Body of pancreas (tissue), 4 donors: ENCODE data around the gene HEY2. TPM values are rescaled to one million over a fixed set of nuclear protein-coding genes. Genes with fewer than 3 reads are reported as not detected.

Experiments used
- ATAC-seq: fragments of 150-250 bp; one replicate; pipeline ENCODE4 v1.9.1; 2016
- DNase-seq, 4 donors: peaks; one replicate each; pipeline ENCODE4 v3.0.0-alpha.2; 2019
- H3K27ac ChIP-seq, 4 donors: fragments of 200-600 bp; sonication (generic); 1 replicate in 3 of 4; 2 replicates in 1 of 4; pipeline versions ENCODE4 v1.5.1 to v1.6.1; 2016 to 2019; ENCODE audit warnings: mild to moderate bottlenecking in 1 of 4, mixed read lengths in 1 of 4, moderate library complexity in 1 of 4
- H3K27me3 ChIP-seq, 2 donors: fragments of 200-600 bp; sonication (generic); one replicate each; pipeline ENCODE4 v1.6.0; 2016; ENCODE audit warnings: mild to moderate bottlenecking in 1 of 2
- H3K36me3 ChIP-seq, 2 donors: fragments of 200-600 bp; sonication (generic); replicated peaks in 1 of 2; 2 replicates each; pipeline ENCODE4 v1.5.1; 2016; ENCODE audit warnings: low read depth in 2 of 2; ENCODE audit not compliant: insufficient read depth in 1 of 2
- H3K4me1 ChIP-seq: fragments of 200-600 bp; sonication (generic); one replicate; pipeline ENCODE4 v1.6.0; 2016
- H3K4me3 ChIP-seq, 2 donors: fragments of 200-600 bp; sonication (generic); 1 replicate in 1 of 2; 2 replicates in 1 of 2; pipeline ENCODE4 v1.5.1; 2016 to 2019
- H3K9me3 ChIP-seq, 3 donors: fragments of 200-600 bp; sonication (generic); 1 replicate in 2 of 3; 2 replicates in 1 of 3; pipeline ENCODE4 v1.5.1; 2016
- CTCF ChIP-seq, 7 experiments: fragments of 450-650 bp in 4 of 7; fragments of 200-600 bp in 3 of 7; sonication (generic) in 3 of 7; IDR thresholded peaks; one replicate each; pipeline ENCODE4 v1.5.1; 2016 to 2019; ENCODE audit warnings: antibody characterized with exemption in 7 of 7
- POLR2A ChIP-seq, 3 donors: fragments of 450-650 bp; IDR thresholded peaks; one replicate each; pipeline ENCODE4 v1.6.1; 2016; ENCODE audit warnings: antibody characterized with exemption in 3 of 3, mild to moderate bottlenecking in 2 of 3
- WGBS, 2 donors: methylation state at CpG; one replicate each; pipeline ENCODE4 v1.1.5; 2017; 5-methylcytosine and 5-hydroxymethylcytosine counted together
- intact Hi-C: fragments of 100-400 bp; cut with DNase I; formaldehyde crosslinking; loops from one replicate; pipeline ENCODE4 v1.15.1; 2023
- total RNA-seq, 2 donors: library from RNA; depleted of rRNA; stranded (reverse); fragments of >200 nt; gene quantifications; one replicate each; pipeline ENCODE4 v1.1.0, GENCODE V29; 2016

Gene HEY2
- total RNA-seq, 2 donors from 2014 or later = 2.6 to 7.3 TPM

- no peaks in the 10 kb centered on the region for H3K36me3 ChIP-seq
- peaks cover 24% of the 10 kb centered on the region for H3K4me1 ChIP-seq
- no peak for ATAC-seq
- H3K27ac ChIP-seq = no peak overlapping the region
- DNase-seq = no peak
- intact Hi-C loops = no loop called here
- no peaks in the 10 kb centered on the region for H3K27me3 ChIP-seq
- no peak overlapping the region for H3K4me3 ChIP-seq
- no peak for TF ChIP-seq CTCF (IDR thresholded peaks at IDR 0.05)
- TF ChIP-seq POLR2A (IDR thresholded peaks at IDR 0.05) = no peak
- no peaks in the 10 kb centered on the region for H3K9me3 ChIP-seq
These were observed 59.2 kb downstream of the HEY2 start for GRCh38 chr6:125808591-125808990.

DNA sequence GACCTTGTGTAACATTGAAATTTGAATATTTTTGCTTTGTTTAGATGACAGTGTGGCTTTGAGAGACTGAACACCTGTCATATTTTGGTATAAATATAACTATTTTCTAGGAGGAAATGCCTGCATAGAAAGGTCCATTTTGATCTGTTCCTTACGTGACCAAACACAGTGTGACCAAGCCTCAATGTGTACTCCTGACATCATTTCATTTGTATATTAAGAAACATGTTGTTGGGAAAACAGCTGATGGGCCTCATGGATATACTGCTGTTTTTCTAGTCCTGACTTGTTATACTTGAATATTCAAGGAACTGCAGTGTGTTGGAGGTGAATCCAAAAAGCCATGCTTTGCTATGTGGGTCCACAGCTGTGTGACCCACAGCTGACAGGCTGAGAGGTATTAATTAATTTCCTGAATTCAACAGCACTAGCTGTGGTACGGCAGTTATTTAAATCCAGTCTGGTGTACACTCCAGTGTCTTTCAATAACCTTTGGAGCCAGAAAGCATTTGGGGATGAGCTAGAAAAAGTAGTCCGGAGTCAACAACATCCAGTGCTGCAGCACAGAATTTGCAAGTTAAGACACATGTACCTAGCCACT lies 60.2 kb downstream of the HEY2 start:
- no peaks in the 10 kb centered on the region for H3K27me3 ChIP-seq
- H3K36me3 ChIP-seq = no peaks in the 10 kb centered on the region
- DNase-seq = no peak
- H3K4me3 ChIP-seq = no peak overlapping the region
- WGBS, 2 donors = 86 to 87% methylated on average over 3 of the region's 3 CpGs
- TF ChIP-seq CTCF (IDR thresholded peaks at IDR 0.05) (no peak), POLR2A (IDR thresholded peaks at IDR 0.05) (no peak)
- H3K4me1 ChIP-seq = peaks cover 29% of the 10 kb centered on the region
- no peaks in the 10 kb centered on the region for H3K9me3 ChIP-seq
- intact Hi-C loops = no loop called here
- ATAC-seq = no peak
- H3K27ac ChIP-seq = no peak overlapping the region

- Histone ChIP-seq H3K27me3 (no peaks in the 10 kb centered on the region), H3K9me3 (no peaks in the 10 kb centered on the region), H3K4me3 (no peak overlapping the region), H3K4me1 (peaks cover 32% of the 10 kb centered on the region), H3K27ac (no peak overlapping the region), H3K36me3 (no peaks in the 10 kb centered on the region)
- no peak for DNase-seq
- ATAC-seq = no peak
- WGBS, 2 donors = 88 to 90% methylated on average over 1 of the region's 1 CpG
- no peak for TF ChIP-seq POLR2A (IDR thresholded peaks at IDR 0.05)
- no peak for TF ChIP-seq CTCF (IDR thresholded peaks at IDR 0.05)
- intact Hi-C loops = no loop called here
These were observed 61.0 kb downstream of the HEY2 start for GRCh38 chr6:125810445-125810844.

Other genes starting within 250 kb of the HEY2 start
- 10 to 100 TPM; 26.5 to 30.0 TPM for gene NCOA7, start 41.3 kb downstream of the HEY2 start, total RNA-seq
- gene HINT3, start 207.1 kb downstream of the HEY2 start, total RNA-seq = 10 to 100 TPM in 1 of 2 donors, 1 to 10 TPM in 1; 8.8 to 14.5 TPM
- 10 to 100 TPM; 26.5 to 26.7 TPM for gene TRMT11, start 236.9 kb downstream of the HEY2 start, total RNA-seq